ENCODE data around the gene SLC22A31.
A peak's percentile ranks its signal among the peaks of the same experiment; 100 is the strongest.

SLC22A31 gene

DNA sequence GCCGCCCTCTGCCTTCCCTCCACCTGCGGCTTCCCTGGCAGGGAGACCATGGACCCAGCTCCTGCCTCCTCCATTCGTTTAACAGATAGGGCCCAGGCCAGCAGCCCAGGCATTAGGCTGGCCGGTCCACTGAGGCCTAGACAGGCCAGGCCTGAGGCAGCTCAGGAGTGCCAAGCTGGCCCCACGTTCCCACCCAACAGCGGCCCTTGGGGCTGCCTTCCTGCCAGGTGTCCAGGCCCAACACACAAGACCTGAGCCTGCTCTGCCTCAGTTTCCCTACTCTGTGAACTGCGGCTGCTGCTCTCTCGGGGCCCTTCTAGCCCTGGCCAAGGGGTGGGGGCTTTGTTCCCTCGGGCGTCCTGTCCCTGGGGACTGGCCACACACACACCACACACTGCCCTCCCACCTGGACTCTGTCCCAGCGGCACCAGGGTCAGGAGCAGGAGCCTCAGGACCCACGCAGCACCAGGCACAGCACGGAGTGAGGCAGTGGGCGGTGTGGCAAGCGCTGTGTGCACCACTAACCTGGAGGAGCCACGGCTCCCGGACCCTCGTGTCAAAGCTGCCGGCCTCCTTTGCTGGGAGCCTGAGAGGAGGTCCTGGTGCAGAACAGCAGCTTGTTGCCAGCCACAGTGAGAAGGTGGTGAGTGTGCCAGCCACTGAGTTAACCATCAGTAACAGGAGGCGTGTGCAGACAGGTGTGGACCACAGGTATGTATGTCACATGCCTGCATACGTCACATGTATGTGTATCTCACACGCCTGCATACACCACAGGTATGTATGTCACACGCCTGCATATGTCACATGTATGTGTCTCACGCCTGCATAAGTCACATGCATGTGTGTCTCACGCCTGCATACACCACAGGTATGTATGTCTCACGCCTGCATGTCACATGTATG lies 43.3 kb downstream of the SLC22A31 start:
- in situ Hi-C loops (cut with HindIII; ENCODE audit: low sequenced_read_pairs) = no loop called here
- TF ChIP-seq, protein P1, sequence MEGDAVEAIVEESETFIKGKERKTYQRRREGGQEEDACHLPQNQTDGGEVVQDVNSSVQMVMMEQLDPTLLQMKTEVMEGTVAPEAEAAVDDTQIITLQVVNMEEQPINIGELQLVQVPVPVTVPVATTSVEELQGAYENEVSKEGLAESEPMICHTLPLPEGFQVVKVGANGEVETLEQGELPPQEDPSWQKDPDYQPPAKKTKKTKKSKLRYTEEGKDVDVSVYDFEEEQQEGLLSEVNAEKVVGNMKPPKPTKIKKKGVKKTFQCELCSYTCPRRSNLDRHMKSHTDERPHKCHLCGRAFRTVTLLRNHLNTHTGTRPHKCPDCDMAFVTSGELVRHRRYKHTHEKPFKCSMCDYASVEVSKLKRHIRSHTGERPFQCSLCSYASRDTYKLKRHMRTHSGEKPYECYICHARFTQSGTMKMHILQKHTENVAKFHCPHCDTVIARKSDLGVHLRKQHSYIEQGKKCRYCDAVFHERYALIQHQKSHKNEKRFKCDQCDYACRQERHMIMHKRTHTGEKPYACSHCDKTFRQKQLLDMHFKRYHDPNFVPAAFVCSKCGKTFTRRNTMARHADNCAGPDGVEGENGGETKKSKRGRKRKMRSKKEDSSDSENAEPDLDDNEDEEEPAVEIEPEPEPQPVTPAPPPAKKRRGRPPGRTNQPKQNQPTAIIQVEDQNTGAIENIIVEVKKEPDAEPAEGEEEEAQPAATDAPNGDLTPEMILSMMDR (IDR thresholded peaks at IDR 0.05; ENCODE audit: low read depth, low read length, missing control alignments) = no peak
- DNase-seq (ENCODE audit: low read depth) = no peak
- H3K4me3 ChIP-seq (ENCODE audit: low read depth, low read length) = no peak overlapping the region

DNA sequence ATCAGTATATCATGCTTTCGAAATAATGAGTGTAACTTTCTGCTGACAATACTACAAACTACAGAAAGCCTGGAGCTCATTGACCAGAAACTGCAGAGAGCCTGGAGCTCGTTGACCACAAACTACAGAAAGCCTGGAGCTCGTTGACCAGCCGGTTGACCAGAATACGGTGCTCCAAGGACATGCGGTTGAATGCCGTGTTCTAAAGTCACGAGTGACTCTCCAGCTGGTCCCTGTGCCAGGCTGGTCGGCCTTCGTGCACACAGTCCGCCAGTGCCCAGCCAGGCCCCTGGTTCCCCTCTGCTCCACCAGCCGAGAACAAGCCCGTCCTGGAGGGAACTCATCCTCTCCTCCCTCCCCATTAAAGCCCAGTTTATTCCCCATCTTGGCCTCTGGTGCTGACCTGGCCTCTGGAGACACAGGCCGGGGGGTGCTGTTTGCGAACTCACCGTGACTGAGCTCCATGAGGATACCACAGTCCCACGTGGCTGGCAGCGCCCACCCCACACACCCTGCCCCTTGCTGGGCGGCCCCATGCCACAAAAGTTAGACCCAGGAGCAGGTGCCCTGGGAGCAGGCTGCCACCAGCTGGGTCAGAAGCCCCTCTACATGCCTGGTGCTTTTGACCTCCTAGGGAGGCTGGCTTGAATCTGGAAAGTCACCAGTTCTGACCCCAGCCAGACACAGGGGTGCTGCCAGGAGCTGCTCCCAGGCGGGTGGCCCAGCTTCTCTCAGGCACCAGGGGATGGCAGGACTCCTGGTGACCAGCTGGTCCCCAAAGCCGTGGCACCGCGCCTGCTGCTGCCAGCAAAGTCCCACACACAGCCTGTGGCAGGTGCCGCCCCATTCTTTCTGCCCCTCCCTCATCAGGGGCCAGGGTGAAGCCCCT lies 44.2 kb downstream of the SLC22A31 start:
- in situ Hi-C loops (cut with HindIII; ENCODE audit: low sequenced_read_pairs) = no loop called here
- no peak overlapping the region for H3K4me3 ChIP-seq (ENCODE audit: low read depth, low read length)
- DNase-seq (ENCODE audit: low read depth) = no peak
- TF ChIP-seq, protein P1 (IDR thresholded peaks at IDR 0.05; ENCODE audit: low read depth, low read length, missing control alignments) = no peak

DNA sequence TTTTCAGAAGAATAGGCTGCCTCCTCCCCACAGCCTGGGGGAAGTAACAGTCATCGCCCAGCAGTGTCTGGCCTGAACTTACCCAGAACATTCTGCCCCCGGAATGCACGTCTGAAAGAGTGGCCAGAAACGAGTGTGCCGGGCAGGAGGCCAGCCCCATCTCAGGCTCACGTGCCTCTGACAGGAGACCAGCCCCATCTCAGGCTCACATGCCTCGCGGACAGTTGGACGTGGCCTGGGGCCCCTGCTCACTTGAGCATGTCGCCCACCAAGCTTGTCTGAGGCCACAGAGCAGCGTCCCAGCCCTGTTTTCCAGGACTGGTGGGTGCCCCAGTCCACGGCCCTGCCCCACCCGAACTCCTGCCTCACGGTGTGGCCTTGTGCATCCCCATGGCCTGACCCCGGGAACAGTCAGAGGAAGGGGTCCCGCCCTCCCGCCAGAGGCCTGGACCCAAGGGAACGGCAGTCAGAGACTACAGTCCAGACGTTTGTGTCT lies 45.1 kb downstream of the SLC22A31 start:
- in situ Hi-C loops (cut with HindIII; ENCODE audit: low sequenced_read_pairs) = no loop called here
- DNase-seq (ENCODE audit: low read depth) = peak; percentile 24

DNA sequence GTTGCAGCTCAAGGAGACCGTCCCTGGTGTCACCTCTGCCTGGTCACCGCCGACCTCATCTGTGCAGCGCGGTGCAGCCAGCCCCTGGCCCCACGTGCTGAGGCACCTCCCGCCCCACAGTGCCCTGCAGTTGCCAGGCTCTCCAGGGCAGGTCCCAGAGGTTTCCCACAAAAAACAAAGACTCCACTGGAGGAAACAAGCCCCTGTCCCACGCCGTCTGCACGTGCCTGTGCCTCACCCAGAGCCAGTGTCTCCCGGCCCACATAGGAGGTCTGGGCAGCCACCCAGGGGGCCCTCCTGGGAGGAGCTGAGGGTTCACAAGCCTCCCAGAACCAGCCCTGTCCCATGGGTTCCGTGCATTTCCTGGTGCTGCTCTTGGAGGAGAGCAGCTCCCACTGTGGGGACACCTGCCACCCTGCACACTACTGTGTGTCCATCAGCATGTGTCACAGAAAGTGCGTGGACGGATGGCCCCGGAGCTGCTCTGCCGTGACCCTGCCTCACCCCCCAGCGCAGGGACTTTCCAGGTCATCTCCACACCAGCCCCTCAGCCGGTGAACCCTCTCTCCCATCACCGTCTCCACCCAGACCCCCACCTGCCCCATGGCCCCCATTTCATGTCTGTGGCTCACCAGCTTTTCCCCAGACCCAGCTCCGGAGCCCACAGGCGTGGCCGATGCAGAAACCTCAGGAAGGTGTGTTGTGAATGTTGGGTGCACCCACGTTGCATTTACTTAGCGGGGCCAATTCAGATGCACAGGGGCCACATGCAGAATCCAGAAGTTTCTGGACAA lies 45.8 kb downstream of the SLC22A31 start:
- no peak for DNase-seq (ENCODE audit: low read depth)
- TF ChIP-seq, protein P1 (IDR thresholded peaks at IDR 0.05; ENCODE audit: low read depth, low read length, missing control alignments) = no peak
- in situ Hi-C loops (cut with HindIII; ENCODE audit: low sequenced_read_pairs) = no loop called here

More for the DNA sequence above, 45.1 kb downstream of the SLC22A31 start:
- TF ChIP-seq, protein P1 (IDR thresholded peaks at IDR 0.05; ENCODE audit: low read depth, low read length, missing control alignments) = no peak
- no peak overlapping the region for H3K4me3 ChIP-seq (ENCODE audit: low read depth, low read length)

DNA sequence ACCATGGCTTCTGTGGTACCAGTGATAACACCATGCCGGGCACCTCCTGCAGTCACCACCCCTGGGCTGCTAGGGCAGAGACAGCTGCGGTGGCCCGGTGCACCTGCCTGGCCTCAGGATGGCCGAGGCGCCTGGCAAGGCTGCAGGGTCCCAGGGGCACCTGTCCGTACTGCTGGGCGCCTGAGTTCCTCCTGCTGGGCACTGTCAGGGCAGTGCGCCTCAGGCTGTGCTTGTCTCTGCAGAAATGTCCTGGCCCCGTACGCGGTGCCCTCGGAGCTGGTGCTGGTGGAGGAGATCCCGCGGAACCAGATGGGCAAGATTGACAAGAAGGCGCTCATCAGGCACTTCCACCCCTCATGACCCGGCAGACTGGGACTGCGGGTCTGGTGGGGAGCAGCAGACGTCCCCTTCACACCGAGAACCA lies 46.5 kb downstream of the SLC22A31 start:
- no peak for DNase-seq (ENCODE audit: low read depth)
- TF ChIP-seq, protein P1 (IDR thresholded peaks at IDR 0.05; ENCODE audit: low read depth, low read length, missing control alignments) = no peak
- in situ Hi-C loops (cut with HindIII; ENCODE audit: low sequenced_read_pairs) = no loop called here
- H3K4me3 ChIP-seq (ENCODE audit: low read depth, low read length) = no peak overlapping the region

More for the DNA sequence above, 45.8 kb downstream of the SLC22A31 start:
- H3K4me3 ChIP-seq (ENCODE audit: low read depth, low read length) = no peak overlapping the region

Data from astrocyte of the cerebellum (primary cell).